Panc1 (cell line): ENCODE measurements around the gene CMIP. TPM values are rescaled to one million over a fixed set of nuclear protein-coding genes. Genes with fewer than 3 reads are reported as not detected.

Experiments
- ATAC-seq: fragments of 200-7000 bp; cut with Tn5 transposase; 2 replicates; pipeline ENCODE4 v1.9.1; 2020; ENCODE audit warnings: mild to moderate bottlenecking, moderate library complexity
- BruUV-seq: library from RNA; stranded (reverse); fragments of 400-500 nt; replicated peaks from 2 replicates; lab custom pipeline; 2021; lab: Mats Ljungman, UMichigan
- CTCF ChIA-PET: fragments of 300-600 bp; sonication (Branson Sonifier 250); formaldehyde crosslinking; loops from one replicate; lab custom pipeline; 2022; ENCODE audit warnings: antibody characterized with exemption; lab: Charles Lee
- POLR2A ChIA-PET: fragments of 300-600 bp; sonication (Branson Sonifier 250); formaldehyde crosslinking; loops from one replicate; lab custom pipeline; 2022; ENCODE audit warnings: antibody characterized with exemption; lab: Charles Lee
- DNase-seq: peaks from one replicate; pipeline ENCODE4 v3.0.0-alpha.2; 2010; ENCODE audit warnings: low read depth, low spot score
- H3K27ac ChIP-seq: 2 replicates; pipeline ENCODE4 v1.5.1; 2011; ENCODE audit warnings: mild to moderate bottlenecking, low read length, inconsistent platforms
- H3K27me3 ChIP-seq: fragments of 200-500 bp; sonication (Bioruptor generic); 2 replicates; pipeline ENCODE4 v1.6.0; 2014; ENCODE audit warnings: low read length, inconsistent platforms; ENCODE audit not compliant: control insufficient read depth, insufficient read depth
- H3K36me3 ChIP-seq: fragments of 200-500 bp; sonication (Bioruptor generic); 2 replicates; pipeline ENCODE4 v1.5.1; 2014; ENCODE audit warnings: inconsistent platforms, mild to moderate bottlenecking, low read length, moderate library complexity; ENCODE audit not compliant: control insufficient read depth, insufficient read depth
- H3K4me1 ChIP-seq: 2 replicates; pipeline ENCODE4 v1.5.1; 2011; ENCODE audit warnings: inconsistent platforms, mild to moderate bottlenecking, low read length, moderate library complexity; ENCODE audit not compliant: control insufficient read depth, insufficient read depth
- H3K4me3 ChIP-seq, 2 experiments: 2 replicates each; pipeline ENCODE4 v1.5.1; 2011 to 2012; ENCODE audit warnings: low read depth in 2 of 2, low read length in 2 of 2, mild to moderate bottlenecking in 2 of 2, inconsistent platforms in 1 of 2, moderate library complexity in 1 of 2
- H3K9me3 ChIP-seq: fragments of 200-500 bp; sonication (Bioruptor generic); 2 replicates; pipeline ENCODE4 v1.5.1; 2014; ENCODE audit warnings: low read depth, mild to moderate bottlenecking, inconsistent platforms, low read length, moderate library complexity; ENCODE audit not compliant: control insufficient read depth, insufficient read depth
- POLR2AphosphoS5 ChIP-seq: IDR thresholded peaks from 2 replicates; pipeline ENCODE4 v1.6.1; 2012; ENCODE audit warnings: mild to moderate bottlenecking, low read depth, low read length, moderate library complexity
- SIN3A ChIP-seq: IDR thresholded peaks from 2 replicates; pipeline ENCODE4 v1.6.1; 2012; ENCODE audit warnings: low read depth, mild to moderate bottlenecking, low read length, moderate library complexity, borderline replicate concordance; ENCODE audit not compliant: insufficient read depth
- TCF7L2 ChIP-seq: IDR thresholded peaks from 2 replicates; pipeline ENCODE4 v1.6.1; 2011; ENCODE audit warnings: mild to moderate bottlenecking, low read depth, low read length, inconsistent platforms
- in situ Hi-C: cut with HindIII; loops from 2 replicates; pipeline ENCODE4 v1.10.0; 2016; ENCODE audit warnings: low sequenced_read_pairs, low pct_unique_long_range_greater_than_20kb
- intact Hi-C: fragments of 100-400 bp; cut with micrococcal nuclease; formaldehyde crosslinking; loops from one replicate; pipeline ENCODE4 v1.10.0; 2022; ENCODE audit not compliant: unreplicated experiment
- total RNA-seq: library from RNA; stranded (reverse); gene quantifications from one replicate; pipeline ENCODE4 v1.2.1, GENCODE V29; 2021; ENCODE audit not compliant: unreplicated experiment
- TF ChIP-seq, protein P1 (sequence below), 2 experiments: IDR thresholded peaks; 2 replicates each; pipeline ENCODE4 v1.6.1; 2011 to 2012; ENCODE audit warnings: low read depth in 2 of 2, control low read depth in 1 of 2, low read length in 1 of 2, mild to moderate bottlenecking in 1 of 2, moderate library complexity in 1 of 2; ENCODE audit not compliant: insufficient read depth in 1 of 2
- TF ChIP-seq, protein P2 (sequence below): fragments of 450-650 bp; IDR thresholded peaks from 2 replicates; pipeline ENCODE4 v1.5.1; 2017; ENCODE audit warnings: mild to moderate bottlenecking

CMIP gene
- total RNA-seq, 1 experiment from 2014 or later = 49.7 TPM

GRCh38 chr16:81620796-81621195 lies 176.2 kb downstream of the CMIP start:
- no peaks in the 10 kb centered on the region for H3K27me3 ChIP-seq
- no peaks in the 10 kb centered on the region; the same call in 1 of the 2 replicates for H3K4me1 ChIP-seq
- H3K27ac ChIP-seq = no peak overlapping the region
- ATAC-seq (no peak), DNase-seq (no peak)
- H3K9me3 ChIP-seq = no peaks in the 10 kb centered on the region
- no TSS peak for BruUV-seq
- TF ChIP-seq, protein P1, sequence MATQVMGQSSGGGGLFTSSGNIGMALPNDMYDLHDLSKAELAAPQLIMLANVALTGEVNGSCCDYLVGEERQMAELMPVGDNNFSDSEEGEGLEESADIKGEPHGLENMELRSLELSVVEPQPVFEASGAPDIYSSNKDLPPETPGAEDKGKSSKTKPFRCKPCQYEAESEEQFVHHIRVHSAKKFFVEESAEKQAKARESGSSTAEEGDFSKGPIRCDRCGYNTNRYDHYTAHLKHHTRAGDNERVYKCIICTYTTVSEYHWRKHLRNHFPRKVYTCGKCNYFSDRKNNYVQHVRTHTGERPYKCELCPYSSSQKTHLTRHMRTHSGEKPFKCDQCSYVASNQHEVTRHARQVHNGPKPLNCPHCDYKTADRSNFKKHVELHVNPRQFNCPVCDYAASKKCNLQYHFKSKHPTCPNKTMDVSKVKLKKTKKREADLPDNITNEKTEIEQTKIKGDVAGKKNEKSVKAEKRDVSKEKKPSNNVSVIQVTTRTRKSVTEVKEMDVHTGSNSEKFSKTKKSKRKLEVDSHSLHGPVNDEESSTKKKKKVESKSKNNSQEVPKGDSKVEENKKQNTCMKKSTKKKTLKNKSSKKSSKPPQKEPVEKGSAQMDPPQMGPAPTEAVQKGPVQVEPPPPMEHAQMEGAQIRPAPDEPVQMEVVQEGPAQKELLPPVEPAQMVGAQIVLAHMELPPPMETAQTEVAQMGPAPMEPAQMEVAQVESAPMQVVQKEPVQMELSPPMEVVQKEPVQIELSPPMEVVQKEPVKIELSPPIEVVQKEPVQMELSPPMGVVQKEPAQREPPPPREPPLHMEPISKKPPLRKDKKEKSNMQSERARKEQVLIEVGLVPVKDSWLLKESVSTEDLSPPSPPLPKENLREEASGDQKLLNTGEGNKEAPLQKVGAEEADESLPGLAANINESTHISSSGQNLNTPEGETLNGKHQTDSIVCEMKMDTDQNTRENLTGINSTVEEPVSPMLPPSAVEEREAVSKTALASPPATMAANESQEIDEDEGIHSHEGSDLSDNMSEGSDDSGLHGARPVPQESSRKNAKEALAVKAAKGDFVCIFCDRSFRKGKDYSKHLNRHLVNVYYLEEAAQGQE (IDR thresholded peaks at IDR 0.05; ENCODE audit: insufficient read depth in 1 of 2, low read depth in 2 of 2, low read length in 1 of 2) = no peak
- TF ChIP-seq, protein P2, sequence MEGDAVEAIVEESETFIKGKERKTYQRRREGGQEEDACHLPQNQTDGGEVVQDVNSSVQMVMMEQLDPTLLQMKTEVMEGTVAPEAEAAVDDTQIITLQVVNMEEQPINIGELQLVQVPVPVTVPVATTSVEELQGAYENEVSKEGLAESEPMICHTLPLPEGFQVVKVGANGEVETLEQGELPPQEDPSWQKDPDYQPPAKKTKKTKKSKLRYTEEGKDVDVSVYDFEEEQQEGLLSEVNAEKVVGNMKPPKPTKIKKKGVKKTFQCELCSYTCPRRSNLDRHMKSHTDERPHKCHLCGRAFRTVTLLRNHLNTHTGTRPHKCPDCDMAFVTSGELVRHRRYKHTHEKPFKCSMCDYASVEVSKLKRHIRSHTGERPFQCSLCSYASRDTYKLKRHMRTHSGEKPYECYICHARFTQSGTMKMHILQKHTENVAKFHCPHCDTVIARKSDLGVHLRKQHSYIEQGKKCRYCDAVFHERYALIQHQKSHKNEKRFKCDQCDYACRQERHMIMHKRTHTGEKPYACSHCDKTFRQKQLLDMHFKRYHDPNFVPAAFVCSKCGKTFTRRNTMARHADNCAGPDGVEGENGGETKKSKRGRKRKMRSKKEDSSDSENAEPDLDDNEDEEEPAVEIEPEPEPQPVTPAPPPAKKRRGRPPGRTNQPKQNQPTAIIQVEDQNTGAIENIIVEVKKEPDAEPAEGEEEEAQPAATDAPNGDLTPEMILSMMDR = no peak
- TF ChIP-seq POLR2AphosphoS5 (no peak), SIN3A (no peak), TCF7L2 (no peak)
- in situ Hi-C loops = no loop called here
- ChIA-PET CTCF (interaction anchor here (0.6 kb wide), 1 partner anchor 35 kb away, joined by 4 read pairs; no protein-coding TSS in a partner anchor), POLR2A (no interaction called here)
- no peaks in the 10 kb centered on the region for H3K36me3 ChIP-seq
- no peak overlapping the region for H3K4me3 ChIP-seq
- intact Hi-C loops = no loop called here

DNA sequence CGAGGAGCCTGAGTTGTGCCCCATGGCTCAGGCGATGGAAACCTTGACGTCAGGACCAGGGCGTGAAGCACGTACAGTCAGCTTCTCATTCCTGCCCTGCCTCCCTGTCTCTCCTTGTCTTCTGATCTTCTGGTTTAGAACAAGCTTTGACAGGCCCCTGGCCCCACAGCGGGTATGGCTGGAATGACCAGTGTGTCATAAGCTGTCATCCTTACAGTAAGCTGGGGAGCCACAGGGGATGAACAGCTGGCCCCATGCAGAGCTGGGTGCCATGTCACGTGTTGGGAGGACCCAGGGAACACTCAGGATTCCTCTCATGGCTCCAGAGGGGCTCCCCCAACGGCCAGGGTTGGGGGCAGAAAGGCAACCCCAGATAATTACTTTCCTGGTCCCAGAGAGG lies 176.9 kb downstream of the CMIP start:
- no peaks in the 10 kb centered on the region for H3K9me3 ChIP-seq
- H3K36me3 ChIP-seq = no peaks in the 10 kb centered on the region
- DNase-seq (no peak), ATAC-seq (no peak)
- ChIA-PET CTCF (no interaction called here), POLR2A (no interaction called here)
- TF ChIP-seq TCF7L2 (no peak), SIN3A (no peak), POLR2AphosphoS5 (no peak)
- TF ChIP-seq, protein P2 = no peak
- TF ChIP-seq, protein P1 (IDR thresholded peaks at IDR 0.05; ENCODE audit: insufficient read depth in 1 of 2, low read depth in 2 of 2, low read length in 1 of 2) = no peak
- intact Hi-C loops (no loop called here), in situ Hi-C loops (no loop called here)
- H3K4me1 ChIP-seq = no peaks in the 10 kb centered on the region; the same call in 1 of the 2 replicates
- no peak overlapping the region for H3K4me3 ChIP-seq
- no peaks in the 10 kb centered on the region for H3K27me3 ChIP-seq
- no peak overlapping the region for H3K27ac ChIP-seq
- no TSS peak for BruUV-seq
